ENCODE results near the gene NRN1L. TPM values are rescaled to one million over a fixed set of nuclear protein-coding genes. Genes with fewer than 3 reads are reported as not detected.

The NRN1L gene
- total RNA-seq, 1 experiment from 2014 or later, result 1.4 TPM

- Histone ChIP-seq H3K4me2 (ENCODE audit: low read length) (no peak overlapping the region), H4K20me1 (ENCODE audit: insufficient read depth) (peaks cover 1% of the 10 kb centered on the region; the same call in 1 of the 2 replicates), H3K9ac (ENCODE audit: low read length) (no peak overlapping the region), H3K4me3 (replicated peaks in 1 of 2; ENCODE audit: low read depth in 1 of 2, low read length in 2 of 2) (no peak overlapping the region), H3K9me3 (ENCODE audit: control insufficient read depth in 1 of 2, insufficient read depth in 1 of 2, low read depth in 1 of 2, low read length in 2 of 2) (no peaks in the 10 kb centered on the region), H3K27ac (ENCODE audit: low read depth, low read length) (no peak overlapping the region), H3K79me2 (ENCODE audit: insufficient read depth, low read length) (peaks cover 29% of the 10 kb centered on the region), H3K4me1 (ENCODE audit: control insufficient read depth in 1 of 2, insufficient read depth in 2 of 2, low read length in 2 of 2) (peaks cover 7 to 9% of the 10 kb centered on the region in 2 experiments), H3K36me3 (ENCODE audit: control insufficient read depth in 1 of 2, insufficient read depth in 2 of 2, low read length in 2 of 2) (peaks cover 46 to 68% of the 10 kb centered on the region in 2 experiments; a peak in 3 of 4 replicates), H3K9me2 (ENCODE audit: insufficient read depth) (no peaks in the 10 kb centered on the region), H2AFZ (ENCODE audit: low read depth, low read length, poor library complexity, severe bottlenecking) (no peak overlapping the region), H3K27me3 (ENCODE audit: insufficient read depth, low read length) (no peaks in the 10 kb centered on the region)
- ChIA-PET POLR2A (no interaction called here), RAD21 (ENCODE audit: low non-redundant PET in 1 of 2, low total read pairs in 2 of 2, uncharacterized antibody in 2 of 2, unreplicated experiment in 2 of 2) (no interaction called here), CTCF (no interaction called here)
- TF ChIP-seq ZBTB33 (IDR thresholded peaks at IDR 0.05; ENCODE audit: extremely low read depth, insufficient replicate concordance, low read length) (no peak), MAX (IDR thresholded peaks at IDR 0.05) (no peak), ZNF274 (IDR thresholded peaks at IDR 0.05; ENCODE audit: low read depth, low read length) (no peak), ZFX (IDR thresholded peaks at IDR 0.05) (no peak), RAD21 (IDR thresholded peaks at IDR 0.05; ENCODE audit: low read depth) (no peak), YY1 (IDR thresholded peaks at IDR 0.05; ENCODE audit: extremely low read depth, insufficient replicate concordance, low read depth, low read length) (no peak), SIN3A (IDR thresholded peaks at IDR 0.05; ENCODE audit: low read depth) (no peak), SRF (IDR thresholded peaks at IDR 0.05; ENCODE audit: low read depth) (no peak), SP1 (IDR thresholded peaks at IDR 0.05; ENCODE audit: low read depth) (no peak)
- intact Hi-C loops (cut with micrococcal nuclease), result no loop called here
- ATAC-seq (no peak), DNase-seq (ENCODE audit: low read depth, low spot score) (no peak)
- no TSS peak for BruUV-seq (replicated peaks)
These were observed 5.8 kb upstream of the NRN1L start for GRCh38 chr16:67878846-67879245.

All from HCT116 (cell line).